SK-N-SH (cell line): Measurements from ENCODE around the gene EFHC1. TPM values are rescaled to one million over a fixed set of nuclear protein-coding genes. Genes with fewer than 3 reads are reported as not detected.
A peak's percentile ranks its signal among the peaks of the same experiment; 100 is the strongest.

Experiments used
- CTCF ChIA-PET: fragments of 300-600, 350-600 bp; formaldehyde crosslinking; extraction: SDS; loops from one replicate; lab custom pipeline; 2021; lab: Yijun Ruan, JAX
- POLR2A ChIA-PET: fragments of 350-600 bp; sonication (Branson Sonifier 250); formaldehyde crosslinking; extraction: SDS; loops from one replicate; lab custom pipeline; 2020; ENCODE audit warnings: antibody characterized with exemption, inconsistent platforms; lab: Yijun Ruan, JAX
- DNase-seq: peaks from one replicate; pipeline ENCODE4 v3.0.0; 2012
- H2AFZ ChIP-seq: fragments of 200-600 bp; sonication (generic); 2 replicates; pipeline ENCODE4 v1.8.1; 2016; ENCODE audit warnings: antibody characterized with exemption, mild to moderate bottlenecking, low read depth
- H3F3A ChIP-seq: fragments of 200-600 bp; sonication (generic); replicated peaks from 2 replicates; pipeline ENCODE3; 2016; ENCODE audit warnings: antibody characterized with exemption, mild to moderate bottlenecking; ENCODE audit not compliant: insufficient read depth
- H3K27ac ChIP-seq, 2 experiments: fragments of 200-500 bp in 1 of 2; fragments of 200-600 bp in 1 of 2; sonication (Bioruptor generic) in 1 of 2; sonication (generic), shearing (Covaris generic) in 1 of 2; 2 replicates each; pipeline versions ENCODE4 v1.5.1 to v1.6.1; 2014 to 2016; ENCODE audit warnings: low read depth in 2 of 2, inconsistent platforms in 1 of 2, low read length in 1 of 2, mild to moderate bottlenecking in 1 of 2, mixed read lengths in 1 of 2
- H3K27me3 ChIP-seq: fragments of 200-600 bp; sonication (generic), shearing (Covaris generic); 2 replicates; pipeline ENCODE4 v1.6.1; 2016; ENCODE audit warnings: mixed run types; ENCODE audit not compliant: insufficient read depth
- H3K36me3 ChIP-seq, 2 experiments: fragments of 200-500 bp in 1 of 2; fragments of 200-600 bp in 1 of 2; sonication (Bioruptor generic) in 1 of 2; sonication (generic) in 1 of 2; replicated peaks in 1 of 2; 2 replicates each; pipeline versions ENCODE3 to v1.5.1; 2014 to 2016; ENCODE audit warnings: low read length in 1 of 2, mild to moderate bottlenecking in 1 of 2; ENCODE audit not compliant: insufficient read depth in 2 of 2, control insufficient read depth in 1 of 2
- H3K4me1 ChIP-seq, 2 experiments: fragments of 200-500 bp in 1 of 2; fragments of 200-600 bp in 1 of 2; sonication (Bioruptor generic) in 1 of 2; sonication (generic), shearing (Covaris generic) in 1 of 2; 2 replicates each; pipeline versions ENCODE4 v1.5.1 to v1.6.1; 2014 to 2016; ENCODE audit warnings: low read depth in 1 of 2, low read length in 1 of 2, mixed run types in 1 of 2; ENCODE audit not compliant: insufficient read depth in 2 of 2, control insufficient read depth in 1 of 2
- H3K4me2 ChIP-seq: fragments of 200-600 bp; sonication (generic), shearing (Covaris generic); 2 replicates; pipeline ENCODE4 v1.6.1; 2017; ENCODE audit warnings: mixed run types
- H3K4me3 ChIP-seq, 2 experiments: fragments of 200-500 bp in 1 of 2; fragments of 200-600 bp in 1 of 2; sonication (Bioruptor generic) in 1 of 2; sonication (generic), shearing (Covaris generic) in 1 of 2; 2 replicates each; pipeline versions ENCODE4 v1.5.1 to v1.8.1; 2014 to 2016; ENCODE audit warnings: low read depth in 2 of 2, inconsistent platforms in 1 of 2, low read length in 1 of 2, mild to moderate bottlenecking in 1 of 2, mixed read lengths in 1 of 2, moderate library complexity in 1 of 2
- H3K79me2 ChIP-seq: fragments of 200-600 bp; sonication (generic); 2 replicates; pipeline ENCODE4 v1.8.1; 2017; ENCODE audit warnings: mild to moderate bottlenecking; ENCODE audit not compliant: insufficient read depth
- H3K9ac ChIP-seq: fragments of 200-600 bp; sonication (generic); 2 replicates; pipeline ENCODE4 v1.6.1; 2017; ENCODE audit warnings: mixed run types
- H3K9me2 ChIP-seq: fragments of 200-600 bp; sonication (generic); 2 replicates; pipeline ENCODE4 v1.6.1; 2017; ENCODE audit warnings: mixed run types
- H3K9me3 ChIP-seq: fragments of 200-600 bp; sonication (generic); 2 replicates; pipeline ENCODE4 v1.6.1; 2017; ENCODE audit warnings: mixed run types, mild to moderate bottlenecking, moderate library complexity
- H4K20me1 ChIP-seq: fragments of 200-600 bp; sonication (generic); 2 replicates; pipeline ENCODE4 v1.6.1; 2017; ENCODE audit warnings: mild to moderate bottlenecking, mixed run types; ENCODE audit not compliant: insufficient read depth
- CHD2 ChIP-seq: fragments of 150-350 bp; IDR thresholded peaks from 2 replicates; pipeline ENCODE4 v1.6.1; 2018; ENCODE audit warnings: low read length; ENCODE audit not compliant: partially characterized antibody
- CTCF ChIP-seq: fragments of 200-600 bp; sonication (generic); IDR thresholded peaks from 2 replicates; pipeline ENCODE4 v1.6.1; 2017; ENCODE audit warnings: antibody characterized with exemption, mild to moderate bottlenecking, moderate library complexity
- EZH2phosphoT487 ChIP-seq: fragments of 200-600 bp; sonication (generic); IDR thresholded peaks from 2 replicates; pipeline ENCODE4 v1.6.1; 2017; ENCODE audit warnings: low read depth, mixed run types, mild to moderate bottlenecking, antibody characterized with exemption, moderate library complexity, borderline replicate concordance
- FOSL2 ChIP-seq: IDR thresholded peaks from 2 replicates; pipeline ENCODE4 v1.4.0; 2012; ENCODE audit warnings: low read depth, mild to moderate bottlenecking, moderate library complexity, borderline replicate concordance
- FOXJ3 ChIP-seq: sonication (generic); formaldehyde crosslinking; IDR thresholded peaks from 2 replicates; pipeline ENCODE4 v1.5.1; 2020; ENCODE audit warnings: mild to moderate bottlenecking, missing genetic modification reagents
- FOXM1 ChIP-seq: IDR thresholded peaks from 2 replicates; pipeline ENCODE4 v1.4.0; 2012; ENCODE audit warnings: low read depth, mild to moderate bottlenecking
- JUND ChIP-seq: IDR thresholded peaks from 2 replicates; pipeline ENCODE4 v1.4.0; 2012
- MAX ChIP-seq: IDR thresholded peaks from 2 replicates; pipeline ENCODE4 v1.4.0; 2012; ENCODE audit warnings: low read depth
- MEF2A ChIP-seq: IDR thresholded peaks from 2 replicates; pipeline ENCODE4 v1.4.0; 2012; ENCODE audit warnings: low read depth, borderline replicate concordance
- NFIC ChIP-seq: IDR thresholded peaks from 2 replicates; pipeline ENCODE4 v1.4.0; 2012; ENCODE audit warnings: borderline replicate concordance
- POLR2AphosphoS5 ChIP-seq: IDR thresholded peaks from 2 replicates; pipeline ENCODE4 v1.6.1; 2012; ENCODE audit warnings: low read depth, low read length
- RAD21 ChIP-seq: IDR thresholded peaks from 2 replicates; pipeline ENCODE4 v1.6.1; 2012; ENCODE audit warnings: mild to moderate bottlenecking, low read length
- RCOR1 ChIP-seq: fragments of 150-350 bp; IDR thresholded peaks from 2 replicates; pipeline ENCODE4 v1.6.1; 2017; ENCODE audit warnings: antibody characterized with exemption, low read length
- RXRA ChIP-seq: IDR thresholded peaks from 2 replicates; pipeline ENCODE4 v1.4.0; 2012; ENCODE audit warnings: low read depth, mild to moderate bottlenecking, borderline replicate concordance
- SMC3 ChIP-seq: IDR thresholded peaks from 2 replicates; pipeline ENCODE4 v1.6.1; 2012; ENCODE audit warnings: low read depth, low read length, improper control_type of control experiment
- TCF12 ChIP-seq: IDR thresholded peaks from 2 replicates; pipeline ENCODE4 v1.4.0; 2012
- TEAD4 ChIP-seq: IDR thresholded peaks from 2 replicates; pipeline ENCODE4 v1.4.0; 2012; ENCODE audit warnings: mild to moderate bottlenecking, borderline replicate concordance; ENCODE audit not compliant: insufficient read depth
- USF1 ChIP-seq: IDR thresholded peaks from 2 replicates; pipeline ENCODE4 v1.4.0; 2012; ENCODE audit warnings: low read depth, borderline replicate concordance
- ZBTB33 ChIP-seq: IDR thresholded peaks from 2 replicates; pipeline ENCODE4 v1.4.0; 2012; ENCODE audit warnings: low read depth, borderline replicate concordance
- WGBS: methylation state at CpG from one replicate; pipeline ENCODE4 v1.1.6; 2017; ENCODE audit warnings: low lambda C conversion rate; 5-methylcytosine and 5-hydroxymethylcytosine counted together
- polyA plus RNA-seq, 3 experiments: library from polyadenylated mRNA; depleted of rRNA; stranded (reverse); fragments of >200 nt; gene quantifications; 2 replicates each; pipeline ENCODE4 v1.2.3, GENCODE V29; 2012

Gene EFHC1
- polyA plus RNA-seq, 1 of the 3 experiments (the other 2 are of a cell fraction) = 39.4 TPM

- ChIA-PET POLR2A (no interaction called here), CTCF (interaction anchor here (1.3 kb wide), 1 partner anchor 73 kb away, joined by 3 read pairs; no protein-coding TSS in a partner anchor)
- no peaks in the 10 kb centered on the region for H3K9me3 ChIP-seq
- no peak overlapping the region for H3K4me3 ChIP-seq
- TF ChIP-seq TCF12 = no peak
- no peak for TF ChIP-seq EZH2phosphoT487
- TF ChIP-seq TEAD4 = no peak
- TF ChIP-seq RXRA = no peak
- TF ChIP-seq SMC3 = no peak
- no peak for TF ChIP-seq USF1
- TF ChIP-seq FOXJ3 = no peak
- peak; percentile 18; the same call in 1 of the 2 replicates for TF ChIP-seq CTCF
- peak; percentile 21; the same call in 1 of the 2 replicates for TF ChIP-seq RAD21
- TF ChIP-seq POLR2AphosphoS5 = no peak
- TF ChIP-seq CHD2 = no peak
- peak overlapping the region; percentile 62 for H3K4me2 ChIP-seq
- DNase-seq = peak; percentile 55
- H3K4me1 ChIP-seq = peaks cover 18 to 28% of the 10 kb centered on the region in 2 experiments; a peak in 3 of 4 replicates
- H3K36me3 ChIP-seq = peaks cover 43 to 64% of the 10 kb centered on the region in 2 experiments
- no peaks in the 10 kb centered on the region for H3K27me3 ChIP-seq
- H3K79me2 ChIP-seq = peaks cover 6% of the 10 kb centered on the region; the same call in 1 of the 2 replicates
- no peaks in the 10 kb centered on the region for H3K9me2 ChIP-seq
- peak overlapping the region; percentile 71 to 77 for H3K27ac ChIP-seq
- peak overlapping the region; percentile 19; the same call in 1 of the 2 replicates for H3K9ac ChIP-seq
- H3F3A ChIP-seq = peaks cover 40% of the 10 kb centered on the region
- no peaks in the 10 kb centered on the region for H4K20me1 ChIP-seq
- WGBS = 62% methylated on average over 5 of the region's 5 CpGs
- no peak overlapping the region for H2AFZ ChIP-seq
Measured at GRCh38 chr6:52503323-52503747, 83.2 kb downstream of the EFHC1 start.

GRCh38 chr6:52503851-52504781 is 84.0 kb downstream of the EFHC1 start:
- CTCF ChIA-PET = interaction anchor here (0.8 kb wide), 1 partner anchor 94 kb away, joined by 5 read pairs; no protein-coding TSS in a partner anchor
- peaks cover 6% of the 10 kb centered on the region; the same call in 1 of the 2 replicates for H3K79me2 ChIP-seq
- H3K36me3 ChIP-seq = peaks cover 48 to 66% of the 10 kb centered on the region in 2 experiments
- peaks cover 34% of the 10 kb centered on the region for H3F3A ChIP-seq
- peak overlapping the region; percentile 62 for H3K4me2 ChIP-seq
- no peaks in the 10 kb centered on the region for H4K20me1 ChIP-seq
- POLR2A ChIA-PET = no interaction called here
- no peak overlapping the region for H2AFZ ChIP-seq
- H3K4me1 ChIP-seq = peaks cover 18 to 23% of the 10 kb centered on the region in 2 experiments; a peak in 3 of 4 replicates
- no peaks in the 10 kb centered on the region for H3K9me3 ChIP-seq
- DNase-seq = peak; percentile 61
- no peaks in the 10 kb centered on the region for H3K9me2 ChIP-seq
- peak overlapping the region; percentile 29; the same call in 1 of the 2 replicates for H3K9ac ChIP-seq
- H3K27me3 ChIP-seq = no peaks in the 10 kb centered on the region
- H3K27ac ChIP-seq = peak overlapping the region; percentile 71 to 77
- WGBS = 58% methylated on average over 13 of the region's 24 CpGs
- no peak overlapping the region for H3K4me3 ChIP-seq
- peak; percentile 57 for TF ChIP-seq TCF12
- TF ChIP-seq FOXM1 = 0 out of 2 replicates have a peak, but pooled peaks have one; percentile 39
- 0 out of 2 replicates have a peak, but pooled peaks have one; percentile 27 for TF ChIP-seq USF1
- peak; percentile 18; the same call in 1 of the 2 replicates for TF ChIP-seq MAX
- TF ChIP-seq RAD21 = no peak
- no peak for TF ChIP-seq RCOR1
- peak; percentile 64 for TF ChIP-seq JUND
- peak; percentile 74 for TF ChIP-seq ZBTB33
- peak; percentile 86 for TF ChIP-seq RXRA
- TF ChIP-seq FOSL2 = peak; percentile 86; the same call in 1 of the 2 replicates
- TF ChIP-seq EZH2phosphoT487 = no peak
- peak; percentile 88 for TF ChIP-seq NFIC
- no peak for TF ChIP-seq MEF2A
